ENCODE measurements around the gene ZSCAN31.
"Not testable (repeated sequence)": the region's sequence is repeated elsewhere in the genome, so short reads cannot be mapped to it uniquely, and the experiment has no call there.

The ZSCAN31 gene

DNA sequence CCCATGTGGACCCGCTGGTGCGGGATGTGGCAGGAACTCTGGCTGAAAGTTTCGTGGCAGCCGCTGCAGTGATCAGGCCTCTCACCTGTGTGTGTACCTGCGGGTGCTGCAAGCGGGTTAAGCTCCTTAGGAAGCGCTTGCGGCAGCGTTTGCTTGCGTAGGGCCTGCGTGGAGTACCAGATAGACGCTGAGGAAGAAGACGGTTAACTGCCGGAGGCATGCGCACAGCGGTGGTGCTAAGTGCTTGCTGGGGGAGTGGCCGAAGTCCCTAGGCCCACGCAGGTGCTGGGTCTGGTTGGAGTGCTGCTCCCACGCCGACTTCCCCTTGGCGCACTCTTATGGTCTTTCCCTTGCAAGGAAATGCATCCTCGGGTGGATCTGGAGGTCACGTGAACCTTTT lies 23.0 kb downstream of the ZSCAN31 start:
- no peak for DNase-seq

DNA sequence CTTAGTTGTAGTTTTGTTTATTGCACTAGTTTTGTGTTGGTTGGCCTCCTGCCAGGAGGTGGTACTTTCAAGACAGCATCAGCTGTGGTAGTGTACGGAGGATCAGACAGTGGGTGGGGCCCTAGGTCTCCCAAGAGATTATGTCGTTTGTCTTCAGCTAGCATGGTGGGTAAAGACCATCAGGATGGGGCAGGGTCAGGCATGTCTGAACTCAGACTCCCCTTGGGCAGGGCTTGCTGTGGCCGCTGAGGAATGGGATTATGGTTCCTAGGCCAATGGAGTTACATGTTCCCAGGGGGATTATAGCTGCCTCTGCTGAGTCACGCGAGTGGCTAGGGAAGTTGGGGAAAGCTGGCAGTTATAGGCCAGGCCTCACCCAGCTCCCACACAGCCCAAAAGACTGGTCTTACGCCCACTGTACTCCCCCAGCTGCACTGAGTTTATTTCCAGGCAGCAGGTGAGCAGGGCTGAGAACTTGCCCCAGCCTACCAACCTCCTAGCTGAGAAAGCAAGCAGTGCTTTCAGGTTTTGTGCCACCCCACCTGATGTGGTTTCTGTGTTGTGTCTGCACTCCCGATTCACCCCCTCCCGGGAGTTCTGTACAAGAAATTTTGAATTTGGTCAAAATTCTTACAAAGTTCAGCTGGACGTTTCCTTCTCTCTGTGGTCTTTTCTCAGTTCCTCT lies 24.7 kb downstream of the ZSCAN31 start:
- DNase-seq, result no peak

DNA sequence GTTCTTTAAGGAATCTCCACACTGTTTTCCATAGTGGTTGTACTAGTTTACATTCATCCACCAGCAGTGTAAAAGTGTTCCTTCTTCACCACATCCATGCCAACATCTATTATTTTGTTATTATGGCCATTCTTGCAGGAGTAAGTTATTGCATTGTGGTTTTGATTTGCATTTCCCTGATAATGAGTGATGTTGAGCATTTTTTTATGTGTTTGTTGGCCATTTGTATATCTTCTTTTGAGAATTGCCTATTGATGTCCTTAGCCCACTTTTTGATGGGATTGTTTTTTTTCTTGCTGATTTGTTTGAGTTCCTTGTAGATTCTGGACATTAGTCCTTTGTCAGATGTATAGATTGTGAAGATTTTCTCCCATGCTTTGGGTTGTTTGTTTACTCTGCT lies 29.6 kb downstream of the ZSCAN31 start:
- not testable (repeated sequence) for DNase-seq

GRCh38 chr6:28303570-28303969 lies 32.4 kb downstream of the ZSCAN31 start:
- DNase-seq, result no peak

GRCh38 chr6:28296520-28297060 lies 39.4 kb downstream of the ZSCAN31 start:
- DNase-seq, result no peak

DNA sequence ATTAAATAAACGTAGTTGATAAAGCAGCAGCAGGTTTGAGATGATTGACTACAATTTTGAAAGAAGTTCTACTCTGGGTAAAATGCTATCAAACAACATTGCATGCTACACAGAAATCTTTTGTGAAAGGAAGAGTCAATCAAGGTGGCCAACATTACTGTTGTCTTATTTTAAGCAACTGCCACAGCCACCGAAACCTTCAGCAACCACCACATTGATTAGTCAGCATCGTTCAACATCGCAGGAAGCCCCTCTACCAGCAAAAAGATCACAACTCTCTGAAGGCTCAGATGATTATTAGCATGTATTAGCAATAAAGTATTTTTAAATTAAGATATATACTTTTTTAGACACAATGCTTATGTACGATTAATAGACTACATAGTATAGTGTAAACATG lies 40.6 kb downstream of the ZSCAN31 start:
- DNase-seq, result no peak

DNA sequence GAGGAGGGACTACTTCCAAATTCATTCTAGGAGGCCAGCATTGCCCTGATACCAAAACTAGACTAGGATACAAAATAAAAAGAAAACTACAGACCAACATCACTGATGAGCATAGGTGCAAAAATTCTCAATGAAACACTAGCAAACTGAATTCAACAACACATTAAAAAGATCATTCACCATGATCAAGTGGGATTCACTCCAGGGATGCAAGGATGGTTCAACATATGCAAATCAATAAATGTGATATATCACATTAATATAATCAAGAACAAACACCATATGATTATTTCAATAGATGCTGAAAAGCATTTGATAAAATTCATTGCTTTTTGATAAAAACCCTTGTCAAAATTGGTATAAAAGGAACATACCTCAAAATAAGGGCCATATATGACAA lies 44.4 kb downstream of the ZSCAN31 start:
- no peak for DNase-seq

DNA sequence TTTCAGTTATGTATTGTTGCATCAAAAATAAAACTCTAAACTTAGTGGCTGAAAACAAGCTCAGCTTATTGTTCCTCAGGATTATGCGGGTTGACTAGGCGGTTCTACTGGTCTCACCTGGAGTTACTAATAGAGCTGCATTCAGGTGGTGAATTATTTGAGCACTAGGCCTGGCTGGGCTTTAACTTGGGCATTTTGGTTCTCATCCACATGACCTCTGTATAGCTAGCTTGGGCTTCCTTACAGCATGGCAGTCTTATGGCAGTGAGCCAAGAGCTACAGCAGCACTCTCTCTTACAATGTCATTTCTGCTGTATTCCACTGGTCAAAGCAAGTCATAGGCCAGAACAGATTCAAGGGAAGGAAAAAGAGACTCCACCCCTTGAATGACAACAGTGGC lies 53.0 kb downstream of the ZSCAN31 start:
- DNase-seq, result no peak

DNA sequence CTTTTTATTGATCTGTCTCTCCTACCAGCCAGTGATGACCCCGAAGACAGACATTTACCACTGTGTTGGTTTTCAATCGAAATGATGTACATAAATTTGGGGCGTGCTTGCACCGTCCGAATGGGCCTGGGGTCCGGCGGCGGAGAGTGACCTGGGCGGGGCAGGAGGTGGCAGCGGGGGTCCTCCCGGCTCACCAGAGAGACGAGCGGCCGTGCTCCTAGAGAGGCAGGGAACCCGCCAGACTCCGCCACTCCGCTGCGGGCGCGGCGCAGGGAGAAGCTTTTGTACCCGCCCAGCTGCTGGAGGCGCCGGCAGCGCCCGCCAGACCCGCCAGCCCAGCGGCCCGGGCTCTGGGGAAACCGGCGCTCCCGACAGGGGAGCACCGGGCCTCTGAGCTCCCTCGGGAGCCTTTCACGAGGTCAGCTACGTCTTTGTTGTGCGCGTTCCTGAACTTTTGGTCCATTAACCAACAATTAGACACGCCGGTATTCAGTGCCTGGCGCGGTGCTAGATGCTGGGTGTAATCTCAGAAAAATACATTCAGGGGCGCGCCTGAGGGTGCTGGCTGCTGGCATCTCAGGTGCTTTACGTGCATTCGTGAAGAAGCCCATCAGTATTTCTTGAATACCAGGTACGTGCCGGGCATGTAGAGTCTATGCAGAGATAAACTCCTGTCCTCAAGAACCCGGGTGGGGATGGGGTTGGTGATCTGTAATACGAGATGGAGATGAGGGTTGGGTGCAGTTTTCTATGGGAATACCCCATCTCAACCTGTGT lies 54.5 kb downstream of the ZSCAN31 start, which contains the start of gene PGBD1:
TSS of gene PGBD1 (plus strand) at position 285 of the 777 bp plus-strand sequence. CDS start 2,242 bp downstream, outside the sequence.
- DNase-seq, result peak; percentile 31 to 44

- no peak for DNase-seq
Measured at GRCh38 chr6:28280595-28281287, 55.2 kb downstream of the ZSCAN31 start.

GRCh38 chr6:28277746-28278145 lies 58.2 kb downstream of the ZSCAN31 start:
- no peak for DNase-seq

DNA sequence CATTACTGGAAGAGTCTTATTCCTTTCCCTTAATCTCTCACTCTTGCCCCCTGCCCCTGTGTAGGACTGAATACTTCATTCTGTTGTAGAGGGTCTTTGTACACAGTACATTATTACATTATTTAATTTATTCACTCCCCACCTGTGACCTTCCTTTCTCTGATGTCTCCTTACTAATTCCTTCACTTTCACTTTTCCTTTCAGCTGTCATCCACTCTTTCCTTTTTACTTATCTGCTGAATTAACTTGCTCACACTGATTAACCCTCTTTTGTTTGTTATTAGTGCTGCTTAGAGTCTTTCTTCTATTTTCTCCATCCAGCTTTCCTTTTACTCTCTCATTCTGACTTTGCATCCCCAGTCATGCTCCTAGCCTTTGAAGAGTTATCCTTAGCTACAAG lies 61.1 kb downstream of the ZSCAN31 start:
- no peak for DNase-seq
